Fibroblast of the aortic adventitia (primary cell): Measurements from ENCODE around the gene TGM5. TPM values are rescaled to one million over a fixed set of nuclear protein-coding genes. Genes with fewer than 3 reads are reported as not detected.

ENCODE experiments used
- DNase-seq: peaks from one replicate; pipeline ENCODE4 v3.0.0-alpha.2; 2010; ENCODE audit warnings: low read depth
- H3K4me3 ChIP-seq: 2 replicates; pipeline ENCODE4 v1.5.1; 2011; ENCODE audit warnings: low read depth, mild to moderate bottlenecking, control low read depth, low read length, moderate library complexity
- total RNA-seq: library from RNA; depleted of rRNA; stranded (reverse); fragments of >200 nt; gene quantifications from 2 replicates; pipeline ENCODE4 v1.2.3, GENCODE V29; 2012; ENCODE audit warnings: low replicate concordance
- TF ChIP-seq, protein P1 (sequence below): IDR thresholded peaks from 2 replicates; pipeline ENCODE4 v1.5.1; 2011; ENCODE audit warnings: mild to moderate bottlenecking, low read length, control low read depth, inconsistent platforms; ENCODE audit not compliant: insufficient read depth

The TGM5 gene
- total RNA-seq, 1 donor: not detected

DNA sequence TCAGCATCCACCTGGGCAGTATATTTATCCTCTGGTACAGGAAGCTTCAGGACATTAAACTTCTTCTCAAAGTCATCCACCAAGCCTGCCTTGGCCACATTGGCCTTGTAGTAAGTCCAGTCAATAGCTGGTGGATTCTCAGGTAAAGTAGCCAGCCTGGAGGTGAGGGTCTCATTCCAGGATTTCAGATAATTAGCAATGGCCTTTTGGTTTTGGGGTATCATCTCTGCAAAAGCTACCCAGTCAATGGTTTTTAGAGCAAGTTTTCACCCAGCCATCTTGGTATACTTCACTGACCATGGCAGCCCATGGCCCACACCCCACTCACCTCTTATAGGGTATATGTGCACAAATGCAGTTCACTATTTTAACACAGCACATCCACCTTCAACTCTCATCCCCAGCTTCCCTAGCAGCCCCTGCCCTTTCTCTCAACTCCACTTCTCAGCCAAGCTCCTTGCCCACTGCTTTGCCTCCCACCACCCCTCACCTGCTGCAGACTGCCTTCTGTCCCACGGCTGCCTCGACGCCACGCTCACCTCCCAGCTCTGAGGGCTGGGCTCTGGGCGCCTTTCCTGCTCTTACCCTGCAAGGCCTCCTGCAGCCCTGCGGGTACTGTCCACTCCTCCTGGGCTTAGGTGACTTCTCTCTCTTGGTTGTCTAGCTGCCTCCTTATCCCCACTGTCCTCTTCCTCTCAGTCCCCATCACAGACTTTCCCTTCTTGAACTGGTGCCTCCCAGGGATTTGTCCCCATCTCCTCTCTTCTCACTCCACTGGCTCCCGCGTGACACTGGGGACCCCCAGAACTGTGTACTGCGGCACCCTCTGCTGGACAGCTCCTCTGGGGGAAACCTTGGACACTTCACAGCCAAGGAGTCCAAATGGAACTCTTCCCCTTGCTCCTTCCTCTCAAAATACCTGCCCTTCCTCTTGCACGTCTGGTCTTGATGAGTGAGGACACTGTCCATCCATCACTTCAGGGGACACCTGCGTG, 1.7 kb upstream of the TGM5 start:
- TF ChIP-seq, protein P1, sequence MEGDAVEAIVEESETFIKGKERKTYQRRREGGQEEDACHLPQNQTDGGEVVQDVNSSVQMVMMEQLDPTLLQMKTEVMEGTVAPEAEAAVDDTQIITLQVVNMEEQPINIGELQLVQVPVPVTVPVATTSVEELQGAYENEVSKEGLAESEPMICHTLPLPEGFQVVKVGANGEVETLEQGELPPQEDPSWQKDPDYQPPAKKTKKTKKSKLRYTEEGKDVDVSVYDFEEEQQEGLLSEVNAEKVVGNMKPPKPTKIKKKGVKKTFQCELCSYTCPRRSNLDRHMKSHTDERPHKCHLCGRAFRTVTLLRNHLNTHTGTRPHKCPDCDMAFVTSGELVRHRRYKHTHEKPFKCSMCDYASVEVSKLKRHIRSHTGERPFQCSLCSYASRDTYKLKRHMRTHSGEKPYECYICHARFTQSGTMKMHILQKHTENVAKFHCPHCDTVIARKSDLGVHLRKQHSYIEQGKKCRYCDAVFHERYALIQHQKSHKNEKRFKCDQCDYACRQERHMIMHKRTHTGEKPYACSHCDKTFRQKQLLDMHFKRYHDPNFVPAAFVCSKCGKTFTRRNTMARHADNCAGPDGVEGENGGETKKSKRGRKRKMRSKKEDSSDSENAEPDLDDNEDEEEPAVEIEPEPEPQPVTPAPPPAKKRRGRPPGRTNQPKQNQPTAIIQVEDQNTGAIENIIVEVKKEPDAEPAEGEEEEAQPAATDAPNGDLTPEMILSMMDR: peak; percentile 51
- peak; percentile 17 for DNase-seq
- H3K4me3 ChIP-seq: no peak overlapping the region

DNA sequence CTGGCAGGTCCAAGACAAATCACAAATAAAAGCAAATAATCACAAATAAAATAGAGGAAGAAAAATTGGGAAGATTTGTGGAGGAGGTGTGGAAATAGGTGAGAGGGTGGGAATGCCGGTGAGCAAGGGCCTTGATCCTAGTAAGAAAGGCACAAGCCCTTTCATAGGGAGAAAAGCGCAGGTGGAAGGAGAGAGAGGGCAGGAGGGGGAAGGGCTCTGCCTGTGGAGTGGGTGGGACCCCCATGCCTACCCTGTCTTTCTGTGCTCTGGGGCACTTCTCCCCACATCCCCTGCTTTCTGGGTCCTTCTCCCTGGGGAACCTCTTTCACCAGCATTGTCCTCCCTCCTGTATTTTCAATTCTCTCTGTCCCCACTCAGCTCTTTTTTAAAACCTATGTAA, 711 bp upstream of the TGM5 start:
- DNase-seq: no peak
- TF ChIP-seq, protein P1: no peak
- H3K4me3 ChIP-seq: no peak overlapping the region

DNA sequence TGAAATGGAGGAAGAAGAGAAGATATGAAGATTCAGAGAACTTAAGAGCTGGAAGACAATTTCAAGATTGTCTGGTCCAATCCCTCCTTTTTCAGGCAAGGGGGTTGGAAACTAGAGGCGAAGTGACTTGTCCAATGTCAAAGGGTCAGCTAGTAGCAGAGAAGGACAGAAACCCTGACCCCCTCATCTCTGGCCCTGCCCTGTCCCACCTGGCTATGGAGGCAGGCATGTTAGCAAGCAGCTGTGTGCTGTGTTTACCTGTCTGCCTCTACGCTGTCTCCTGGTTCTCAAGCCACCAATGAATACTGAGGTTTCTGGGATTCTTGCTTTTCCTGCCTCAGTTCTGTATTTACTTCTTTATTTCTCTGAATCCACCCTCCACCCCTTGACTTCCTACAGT, 342 bp downstream of the TGM5 start:
- no peak for DNase-seq
- no peak overlapping the region for H3K4me3 ChIP-seq
- TF ChIP-seq, protein P1: no peak

DNA sequence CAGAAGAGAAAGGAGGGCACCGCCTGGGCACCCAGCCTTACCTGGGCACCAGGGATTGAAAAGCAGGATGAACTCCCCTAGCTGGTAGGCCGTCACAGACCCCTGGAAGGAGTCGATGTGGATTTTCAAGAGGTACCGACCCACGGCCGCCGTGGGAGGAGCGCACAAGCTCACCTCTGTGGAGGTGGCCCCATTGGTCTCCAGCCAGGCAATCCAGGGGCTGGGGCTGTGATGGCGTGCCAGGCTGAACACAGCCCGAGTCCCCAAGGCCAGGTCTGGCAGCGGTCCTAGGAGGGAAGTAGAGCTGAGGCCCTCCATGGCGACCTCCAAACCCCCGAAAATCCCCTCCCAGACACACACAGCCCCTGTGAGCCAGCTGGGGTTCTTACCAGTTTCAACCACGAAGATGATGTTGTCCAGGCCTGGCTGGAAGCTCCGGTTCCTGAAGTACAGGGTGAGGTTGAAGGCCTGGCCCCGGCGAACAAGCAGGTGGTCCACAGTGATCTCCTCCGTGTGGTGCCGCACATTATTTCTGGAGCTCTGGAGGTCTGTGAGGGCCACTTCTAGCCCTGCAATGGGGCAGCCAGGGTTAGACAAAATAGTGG, 6.6 kb downstream of the TGM5 start:
- DNase-seq: no peak
- TF ChIP-seq, protein P1: no peak

DNA sequence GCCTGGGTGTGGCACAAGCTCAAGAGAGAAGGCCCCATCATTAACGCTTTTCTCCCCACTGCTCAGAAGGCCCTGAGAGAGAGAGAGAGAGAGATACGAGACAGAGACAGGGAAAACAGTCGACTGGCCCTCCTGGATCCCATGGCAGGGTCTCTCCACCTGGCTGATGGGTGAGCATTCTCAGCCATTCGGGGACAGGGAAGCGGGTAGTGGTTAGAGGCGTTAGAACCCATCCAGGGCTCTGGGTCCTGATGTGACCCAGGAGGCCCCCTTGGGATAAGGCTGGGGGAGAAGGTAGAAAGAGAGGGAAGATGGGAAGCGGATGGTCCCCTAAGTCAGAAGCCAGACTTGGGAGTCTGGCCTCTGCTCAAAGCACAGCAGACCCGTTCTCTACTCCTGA, 7.9 kb downstream of the TGM5 start:
- no peak for DNase-seq
- TF ChIP-seq, protein P1: no peak
- no peak overlapping the region for H3K4me3 ChIP-seq

More for the DNA sequence above, 6.6 kb downstream of the TGM5 start:
- H3K4me3 ChIP-seq: no peak overlapping the region

DNA sequence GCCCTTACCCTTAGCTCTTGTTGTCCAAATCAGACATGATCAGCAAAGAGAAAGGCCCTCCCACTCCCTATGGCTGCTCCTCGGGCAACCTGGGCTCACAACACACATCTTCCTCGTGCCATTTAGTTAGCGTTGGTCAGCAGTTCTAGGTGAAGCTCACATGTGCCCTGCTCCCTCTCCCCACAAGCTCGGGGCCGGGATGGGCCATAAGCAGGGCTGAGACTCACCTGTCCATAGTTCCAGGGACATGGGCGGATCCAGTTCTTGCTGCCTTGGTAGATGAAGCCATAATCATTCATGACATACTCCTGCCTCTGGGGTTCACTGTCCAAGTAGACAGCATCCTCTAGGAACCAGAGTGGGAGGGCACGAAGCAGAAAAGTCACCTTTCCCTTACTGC, 10.4 kb downstream of the TGM5 start:
- DNase-seq: no peak
- H3K4me3 ChIP-seq: no peak overlapping the region
- TF ChIP-seq, protein P1: no peak
